ENCODE data around the gene FAR2.

DNA sequence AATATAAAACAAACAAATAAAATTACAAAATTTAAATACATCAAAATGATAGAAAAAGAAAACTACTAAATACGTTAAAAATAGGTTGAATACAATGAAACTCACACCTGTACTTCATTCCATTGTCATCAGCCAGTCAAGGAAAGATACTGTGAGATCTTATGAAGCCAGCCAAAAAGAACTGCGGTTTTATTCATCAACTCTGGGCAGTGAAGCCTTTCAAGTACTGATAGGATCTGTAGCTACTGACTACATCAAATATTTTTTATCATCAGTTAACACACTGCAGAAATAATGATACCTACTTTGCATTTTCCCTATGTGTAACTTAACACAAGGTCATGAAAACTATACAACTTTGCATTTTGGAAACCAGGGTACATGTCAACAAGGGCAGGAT is 46.3 kb upstream of the FAR2 start:
- no peak for TF ChIP-seq GATA2 (IDR thresholded peaks at IDR 0.05; ENCODE audit: low read depth, low read length)
- TF ChIP-seq GATA3 (IDR thresholded peaks at IDR 0.05; ENCODE audit: low read depth, low read length), result no peak
